Stomach (tissue), 9 donors: ENCODE data around the gene SIRT7. TPM values are rescaled to one million over a fixed set of nuclear protein-coding genes. Genes with fewer than 3 reads are reported as not detected.

Experiments
- DNase-seq, 2 donors: peaks; one replicate each; pipeline versions ENCODE4 v3.0.0 to v3.0.0-alpha.2; 2013 to 2019
- H3K27ac ChIP-seq, 5 donors: fragments of 200-600 bp in 4 of 5; sonication (generic) in 4 of 5; one replicate each; pipeline ENCODE4 v1.5.1; 2013 to 2019; ENCODE audit warnings: mild to moderate bottlenecking in 1 of 5, moderate library complexity in 1 of 5
- H3K27me3 ChIP-seq, 3 donors: fragments of 200-600 bp; sonication (generic); one replicate each; pipeline ENCODE4 v1.5.1; 2017 to 2019; ENCODE audit warnings: mixed run types in 1 of 3
- H3K36me3 ChIP-seq, 4 donors: fragments of 200-600 bp; sonication (generic); 1 replicate in 3 of 4; 2 replicates in 1 of 4; pipeline ENCODE4 v1.5.1; 2016 to 2019
- H3K4me1 ChIP-seq, 4 donors: fragments of 200-600 bp; sonication (generic); one replicate each; pipeline ENCODE4 v1.5.1; 2016 to 2019
- H3K4me3 ChIP-seq, 4 donors: fragments of 200-600 bp; sonication (generic) in 3 of 4; one replicate each; pipeline ENCODE4 v1.5.1; 2016 to 2019; ENCODE audit warnings: mild to moderate bottlenecking in 1 of 4
- H3K9me3 ChIP-seq, 4 donors: fragments of 200-600 bp; sonication (generic); one replicate each; pipeline ENCODE4 v1.5.1; 2016 to 2019
- CTCF ChIP-seq, 7 experiments: fragments of 450-650 bp in 4 of 7; fragments of 200-600 bp in 3 of 7; sonication (generic) in 3 of 7; IDR thresholded peaks; one replicate each; pipeline ENCODE4 v1.5.1; 2016 to 2019; ENCODE audit warnings: antibody characterized with exemption in 7 of 7, control low read depth in 2 of 7, mild to moderate bottlenecking in 1 of 7
- EP300 ChIP-seq: sonication (generic); formaldehyde crosslinking; IDR thresholded peaks from one replicate; pipeline ENCODE4 v1.6.1; 2017; ENCODE audit warnings: antibody characterized with exemption
- POLR2A ChIP-seq, 4 donors: fragments of 450-650 bp; IDR thresholded peaks; one replicate each; pipeline ENCODE4 v1.6.1; 2016; ENCODE audit warnings: antibody characterized with exemption in 4 of 4, control low read depth in 2 of 4, mild to moderate bottlenecking in 1 of 4, moderate library complexity in 1 of 4
- POLR2AphosphoS5 ChIP-seq, 3 donors: sonication (generic); formaldehyde crosslinking; IDR thresholded peaks; one replicate each; pipeline ENCODE4 v1.6.1; 2016; ENCODE audit warnings: antibody characterized with exemption in 3 of 3
- WGBS, 5 donors: extraction: QIAGEN DNeasy Blood & Tissue Kit in 3 of 5; methylation state at CpG; one replicate each; pipeline versions ENCODE4 v1.1.5 to v1.1.7; 2013 to 2018; 5-methylcytosine and 5-hydroxymethylcytosine counted together
- intact Hi-C: fragments of 100-400 bp; cut with DNase I; formaldehyde crosslinking; loops from one replicate; pipeline ENCODE4 v1.15.1; 2023; ENCODE audit warnings: low total_unique reads
- polyA plus RNA-seq, 3 donors: library from polyadenylated mRNA; stranded (reverse); fragments of 200-250 nt; gene quantifications; one replicate each; pipeline ENCODE4 v1.2.3, GENCODE V29; 2013
- total RNA-seq, 5 donors: library from RNA; depleted of rRNA; stranded (reverse); fragments of >200 nt; gene quantifications; one replicate each; pipeline versions ENCODE4 v1.1.0 to v1.2.3, GENCODE V29; 2014 to 2016
- donor health status: healthy with polysubstance abuse.
- donor health status: Bipolar disorder and iron deficiency.
- donor health status: healthy.

SIRT7 gene
- total and polyA plus RNA-seq, 8 donors, result 18.2 to 128 (median 45.5) TPM

GRCh38 chr17:81898885-81899284, 19.1 kb downstream of the SIRT7 start:
- TF ChIP-seq CTCF (IDR thresholded peaks at IDR 0.05) (no peak), POLR2AphosphoS5 (IDR thresholded peaks at IDR 0.05) (no peak), POLR2A (IDR thresholded peaks at IDR 0.05) (no peak), EP300 (no peak)
- Histone ChIP-seq H3K27me3 (peaks cover 0 to 25% (median 17%) of the 10 kb centered on the region in 3 donors), H3K36me3 (peaks cover 25 to 76% (median 70%) of the 10 kb centered on the region in 4 donors), H3K27ac (no peak overlapping the region), H3K4me3 (no peak overlapping the region), H3K9me3 (no peaks in the 10 kb centered on the region), H3K4me1 (peaks cover 13 to 20% (median 19%) of the 10 kb centered on the region in 4 donors)
- peak in 1 of 2 donors; percentile 0 for DNase-seq
- WGBS, 5 donors, result 81 to 95% (median 92%) methylated on average over 9 of the region's 9 CpGs
- intact Hi-C loops, result no loop called here

GRCh38 chr17:81898029-81898866, 19.7 kb downstream of the SIRT7 start:
- no peaks in the 10 kb centered on the region for H3K9me3 ChIP-seq
- 86 to 92% (median 92%) methylated on average over 18 to 19 of the region's 19 CpGs for WGBS, 5 donors
- peaks cover 25 to 76% (median 71%) of the 10 kb centered on the region in 4 donors for H3K36me3 ChIP-seq
- TF ChIP-seq EP300 (no peak), CTCF (IDR thresholded peaks at IDR 0.05) (no peak), POLR2A (IDR thresholded peaks at IDR 0.05) (no peak), POLR2AphosphoS5 (IDR thresholded peaks at IDR 0.05) (no peak)
- intact Hi-C loops, result no loop called here
- H3K27ac ChIP-seq, result no peak overlapping the region
- H3K4me1 ChIP-seq, result peaks cover 13 to 21% (median 20%) of the 10 kb centered on the region in 4 donors
- H3K4me3 ChIP-seq, result no peak overlapping the region
- no peak for DNase-seq
- peaks cover 0 to 23% (median 17%) of the 10 kb centered on the region in 3 donors for H3K27me3 ChIP-seq

GRCh38 chr17:81895400-81895799, 22.6 kb downstream of the SIRT7 start:
- H3K9me3 ChIP-seq, result no peaks in the 10 kb centered on the region
- DNase-seq, result no peak
- intact Hi-C loops, result no loop called here
- H3K36me3 ChIP-seq, result peaks cover 25 to 71% (median 68%) of the 10 kb centered on the region in 4 donors
- no peaks in the 10 kb centered on the region for H3K27me3 ChIP-seq
- H3K4me3 ChIP-seq, result no peak overlapping the region
- H3K27ac ChIP-seq, result no peak overlapping the region
- peaks cover 13 to 21% (median 18%) of the 10 kb centered on the region in 4 donors for H3K4me1 ChIP-seq
- TF ChIP-seq POLR2A (IDR thresholded peaks at IDR 0.05) (no peak), POLR2AphosphoS5 (IDR thresholded peaks at IDR 0.05) (no peak), CTCF (IDR thresholded peaks at IDR 0.05) (no peak), EP300 (no peak)
- 80 to 94% (median 89%) methylated on average over 11 of the region's 11 CpGs for WGBS, 5 donors

- Histone ChIP-seq H3K27ac (peak overlapping the region; percentile 75 to 96 (median 95)), H3K4me1 (peaks cover 23 to 42% (median 36%) of the 10 kb centered on the region in 4 donors), H3K27me3 (no peaks in the 10 kb centered on the region), H3K36me3 (peaks cover 42 to 72% (median 64%) of the 10 kb centered on the region in 4 donors), H3K4me3 (peak overlapping the region; percentile 77 to 98 (median 93)), H3K9me3 (no peaks in the 10 kb centered on the region)
- intact Hi-C loops, result no loop called here
- WGBS, 5 donors, result 0 to 1% (median 0%) methylated on average over 1 to 40 of the region's 40 CpGs; no CpG with 5 or more reads in 1 of the 5 donors
- DNase-seq, result no peak
- TF ChIP-seq POLR2A (IDR thresholded peaks at IDR 0.05) (no peak), EP300 (no peak), POLR2AphosphoS5 (IDR thresholded peaks at IDR 0.05) (no peak), CTCF (IDR thresholded peaks at IDR 0.05) (no peak)
Observed at GRCh38 chr17:81891303-81891552, 26.7 kb downstream of the SIRT7 start.
